Thoracic aorta (tissue), 2 donors: ENCODE measurements around the gene MAP2K1. TPM values are rescaled to one million over a fixed set of nuclear protein-coding genes. Genes with fewer than 3 reads are reported as not detected.

Experiments
- ATAC-seq: fragments of 150-250 bp; one replicate; pipeline ENCODE4 v1.8.0; 2017; ENCODE audit warnings: low read depth; ENCODE audit not compliant: insufficient number of reproducible peaks, low FRiP score
- DNase-seq: peaks from one replicate; pipeline ENCODE4 v3.0.0-alpha.2; 2020; ENCODE audit warnings: low spot score
- H3K27ac ChIP-seq, 2 donors: fragments of 200-600 bp; sonication (generic); 1 replicate in 1 of 2; 2 replicates in 1 of 2; pipeline ENCODE4 v1.5.1; 2016; ENCODE audit warnings: mild to moderate bottlenecking in 2 of 2, moderate library complexity in 2 of 2
- H3K27me3 ChIP-seq: fragments of 200-600 bp; sonication (generic); replicated peaks from 2 replicates; pipeline ENCODE4 v1.6.0; 2016; ENCODE audit warnings: mild to moderate bottlenecking; ENCODE audit not compliant: insufficient read depth
- H3K36me3 ChIP-seq: fragments of 200-600 bp; sonication (generic); one replicate; pipeline ENCODE4 v1.5.1; 2016
- H3K4me1 ChIP-seq, 2 donors: fragments of 200-600 bp; sonication (generic); 1 replicate in 1 of 2; 2 replicates in 1 of 2; pipeline versions ENCODE4 v1.5.1 to v1.6.0; 2016; ENCODE audit warnings: low read depth in 2 of 2, mild to moderate bottlenecking in 1 of 2; ENCODE audit not compliant: control insufficient read depth in 1 of 2
- H3K4me3 ChIP-seq: fragments of 200-600 bp; sonication (generic); 2 replicates; pipeline ENCODE4 v1.5.1; 2016; ENCODE audit warnings: mild to moderate bottlenecking
- H3K9me3 ChIP-seq: fragments of 200-600 bp; sonication (generic); 2 replicates; pipeline ENCODE4 v1.5.1; 2016
- CTCF ChIP-seq: fragments of 200-600 bp; sonication (generic); IDR thresholded peaks from one replicate; pipeline ENCODE4 v1.5.1; 2019; ENCODE audit warnings: antibody characterized with exemption
- total RNA-seq, 2 donors: library from RNA; depleted of rRNA; stranded (reverse); fragments of >200 nt; gene quantifications; one replicate each; pipeline versions ENCODE4 v1.1.0 to v1.2.3, GENCODE V29; 2016

MAP2K1 gene
- total RNA-seq, 2 donors from 2014 or later, result 58.7 to 62.3 TPM

- ATAC-seq, result no peak
- TF ChIP-seq CTCF, result no peak
These were observed 14.7 kb downstream of the MAP2K1 start for GRCh38 chr15:66401130-66402021.

GRCh38 chr15:66402761-66403284 lies 16.1 kb downstream of the MAP2K1 start:
- no peak for DNase-seq
- Histone ChIP-seq H3K27ac (no peak overlapping the region), H3K9me3 (no peaks in the 10 kb centered on the region), H3K27me3 (no peaks in the 10 kb centered on the region), H3K4me3 (no peak overlapping the region), H3K4me1 (peaks cover 28 to 39% of the 10 kb centered on the region in 2 donors), H3K36me3 (no peaks in the 10 kb centered on the region)
- no peak for TF ChIP-seq CTCF
- no peak for ATAC-seq

More at GRCh38 chr15:66401130-66402021, 14.7 kb downstream of the MAP2K1 start:
- Histone ChIP-seq H3K36me3 (peaks cover 5% of the 10 kb centered on the region), H3K27ac (no peak overlapping the region), H3K4me3 (no peak overlapping the region), H3K27me3 (no peaks in the 10 kb centered on the region), H3K9me3 (no peaks in the 10 kb centered on the region), H3K4me1 (peaks cover 28 to 38% of the 10 kb centered on the region in 2 donors)
- DNase-seq, result no peak

DNA sequence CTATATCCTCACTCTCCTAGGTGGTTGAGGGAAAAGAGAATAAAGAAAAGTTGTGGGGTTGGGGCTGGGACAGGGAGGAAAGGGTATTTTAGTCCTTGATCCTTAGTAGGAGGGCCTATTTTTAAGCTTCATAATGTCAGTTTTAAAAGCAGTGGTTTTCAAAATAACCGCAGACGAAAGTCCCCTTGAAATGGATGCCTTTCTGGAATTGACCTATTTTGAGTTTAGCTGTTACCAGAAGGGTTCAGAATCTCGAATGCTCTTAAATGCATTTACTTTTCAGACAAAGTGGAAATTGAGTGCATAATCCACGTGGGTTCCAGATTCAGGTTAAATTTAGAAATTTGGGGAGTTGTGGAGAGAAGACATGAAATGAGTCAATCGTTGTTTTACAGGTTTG lies 16.6 kb downstream of the MAP2K1 start:
- DNase-seq (no peak), ATAC-seq (no peak)
- Histone ChIP-seq H3K9me3 (no peaks in the 10 kb centered on the region), H3K27ac (no peak overlapping the region), H3K4me3 (no peak overlapping the region), H3K36me3 (no peaks in the 10 kb centered on the region), H3K4me1 (peaks cover 28 to 39% of the 10 kb centered on the region in 2 donors), H3K27me3 (no peaks in the 10 kb centered on the region)
- TF ChIP-seq CTCF, result no peak

DNA sequence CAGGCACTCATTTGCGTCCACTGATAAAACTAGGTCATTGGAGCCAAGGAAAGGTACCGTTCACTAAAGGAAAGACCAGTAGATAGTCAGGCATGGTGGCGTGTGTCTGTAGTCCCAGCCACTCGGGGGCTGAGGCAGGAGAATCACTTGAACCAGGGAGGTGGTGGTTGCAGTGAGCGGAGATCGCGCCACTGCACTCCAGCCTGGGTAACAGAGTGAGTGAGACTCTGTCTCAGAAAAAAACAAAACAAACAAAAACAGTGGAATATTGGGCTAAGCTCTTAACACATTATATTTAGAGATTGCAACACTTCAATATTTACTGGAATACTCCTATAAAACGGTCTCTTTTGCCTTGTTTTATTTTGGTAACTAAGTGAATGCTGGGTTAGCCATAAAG lies 17.4 kb downstream of the MAP2K1 start:
- H3K27ac ChIP-seq, result peak overlapping the region in 1 of 2 donors; percentile 18
- ATAC-seq (no peak), DNase-seq (no peak)
- no peaks in the 10 kb centered on the region for H3K9me3 ChIP-seq
- H3K27me3 ChIP-seq, result no peaks in the 10 kb centered on the region
- peaks cover 28 to 39% of the 10 kb centered on the region in 2 donors for H3K4me1 ChIP-seq
- H3K4me3 ChIP-seq, result no peak overlapping the region
- TF ChIP-seq CTCF, result no peak
- H3K36me3 ChIP-seq, result no peaks in the 10 kb centered on the region

DNA sequence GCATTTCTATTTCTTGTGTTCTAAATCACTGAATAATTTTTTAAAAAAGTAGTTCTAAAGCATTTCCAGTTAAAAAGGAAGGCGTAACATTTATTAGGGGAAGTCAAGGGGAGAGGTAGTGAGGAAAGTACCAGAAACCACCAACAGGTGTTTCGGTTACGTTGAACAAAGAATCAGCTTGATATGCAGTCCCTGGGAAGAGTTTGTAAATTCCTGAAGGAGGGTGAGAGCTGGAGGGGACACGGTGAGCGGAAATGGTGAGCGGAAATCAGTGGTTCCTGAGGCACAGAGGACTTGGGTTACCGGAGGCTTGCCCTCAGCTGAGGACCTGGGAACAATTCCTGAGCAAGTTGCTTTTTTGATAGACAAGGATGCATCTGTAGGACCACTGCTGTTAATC lies 17.8 kb downstream of the MAP2K1 start:
- Histone ChIP-seq H3K27ac (no peak overlapping the region), H3K4me1 (peaks cover 29 to 39% of the 10 kb centered on the region in 2 donors)

More for the DNA sequence above, 17.8 kb downstream of the MAP2K1 start:
- ATAC-seq, result no peak
- H3K9me3 ChIP-seq, result no peaks in the 10 kb centered on the region
- no peaks in the 10 kb centered on the region for H3K36me3 ChIP-seq
- no peak overlapping the region for H3K4me3 ChIP-seq
- no peaks in the 10 kb centered on the region for H3K27me3 ChIP-seq
- TF ChIP-seq CTCF, result no peak
- no peak for DNase-seq
